ENCODE results near the gene TMTC1.

TMTC1 gene

DNA sequence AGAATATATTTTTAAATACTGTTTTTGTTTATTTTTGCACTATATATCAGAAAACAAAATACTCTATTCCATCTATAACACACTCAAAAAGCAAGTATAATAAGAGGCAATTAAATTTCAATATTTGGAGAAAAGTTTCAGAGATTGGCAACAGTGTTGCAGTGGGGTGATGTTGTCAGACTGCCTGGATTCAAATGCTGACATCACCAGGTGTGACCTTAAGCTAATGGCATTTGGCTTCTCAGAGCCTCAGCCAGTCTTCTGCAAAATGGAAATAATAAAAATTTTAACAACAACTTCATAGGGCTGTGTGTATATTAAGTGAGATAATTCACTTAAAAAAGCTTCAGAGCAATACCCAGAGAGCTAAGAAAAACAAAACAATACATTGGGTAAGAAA lies 74.7 kb downstream of the TMTC1 start:
- no peaks in the 10 kb centered on the region for H3K27me3 ChIP-seq (ENCODE audit: insufficient read depth, low read length)
- no peaks in the 10 kb centered on the region for H3K9me3 ChIP-seq (ENCODE audit: low read length)
- H2AFZ ChIP-seq (ENCODE audit: low read depth, low read length) = no peak overlapping the region
- H3K36me3 ChIP-seq (ENCODE audit: insufficient read depth, low read length) = no peaks in the 10 kb centered on the region
- H3K4me1 ChIP-seq (ENCODE audit: insufficient read depth, low read length) = peaks cover 10% of the 10 kb centered on the region
- H3K4me3 ChIP-seq (ENCODE audit: low read length) = no peak overlapping the region

DNA sequence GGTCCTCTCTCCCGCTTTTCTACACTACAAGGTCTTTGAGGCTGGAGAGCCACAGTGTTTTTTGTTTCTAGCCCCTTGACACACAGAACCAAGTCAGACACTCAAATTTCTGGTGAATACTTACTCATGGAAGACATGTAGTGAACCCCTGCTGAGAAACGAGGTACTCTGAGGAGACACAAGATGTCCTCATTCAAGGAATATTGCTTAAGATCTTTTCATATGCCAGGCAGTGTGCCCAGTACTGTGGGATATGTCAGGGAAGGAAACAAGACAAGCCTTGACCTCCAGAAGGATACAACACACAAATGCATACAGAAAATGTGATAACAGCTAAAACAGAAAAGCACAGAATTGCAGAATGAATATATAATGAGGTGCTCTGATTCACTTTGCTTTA lies 75.9 kb downstream of the TMTC1 start:
- peaks cover 10% of the 10 kb centered on the region for H3K4me1 ChIP-seq (ENCODE audit: insufficient read depth, low read length)
- H3K27me3 ChIP-seq (ENCODE audit: insufficient read depth, low read length) = no peaks in the 10 kb centered on the region
- H2AFZ ChIP-seq (ENCODE audit: low read depth, low read length) = no peak overlapping the region
- H3K4me3 ChIP-seq (ENCODE audit: low read length) = no peak overlapping the region
- no peaks in the 10 kb centered on the region for H3K36me3 ChIP-seq (ENCODE audit: insufficient read depth, low read length)
- H3K9me3 ChIP-seq (ENCODE audit: low read length) = no peaks in the 10 kb centered on the region

DNA sequence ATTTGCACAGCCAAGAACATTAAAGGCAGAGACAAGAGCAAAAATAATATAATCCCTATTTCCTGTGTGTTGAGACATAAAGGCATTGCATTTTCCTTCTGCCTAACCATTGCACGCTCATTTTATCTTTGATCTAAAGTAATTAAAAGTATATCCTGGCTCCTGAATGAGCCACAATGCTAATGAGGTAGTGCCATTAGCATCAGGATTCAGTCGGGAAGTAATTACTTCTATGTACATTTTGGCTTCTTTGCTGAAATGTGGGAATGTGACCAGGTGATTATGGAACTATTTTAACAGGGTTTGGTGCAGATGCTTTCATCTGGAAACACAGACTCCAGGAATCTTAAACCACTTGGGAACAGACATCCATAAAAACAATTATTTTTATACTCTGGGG lies 77.4 kb downstream of the TMTC1 start:
- no peaks in the 10 kb centered on the region for H3K9me3 ChIP-seq (ENCODE audit: low read length)
- no peak overlapping the region for H2AFZ ChIP-seq (ENCODE audit: low read depth, low read length)
- no peaks in the 10 kb centered on the region for H3K36me3 ChIP-seq (ENCODE audit: insufficient read depth, low read length)
- H3K4me3 ChIP-seq (ENCODE audit: low read length) = no peak overlapping the region
- H3K4me1 ChIP-seq (ENCODE audit: insufficient read depth, low read length) = peaks cover 10% of the 10 kb centered on the region
- no peaks in the 10 kb centered on the region for H3K27me3 ChIP-seq (ENCODE audit: insufficient read depth, low read length)

DNA sequence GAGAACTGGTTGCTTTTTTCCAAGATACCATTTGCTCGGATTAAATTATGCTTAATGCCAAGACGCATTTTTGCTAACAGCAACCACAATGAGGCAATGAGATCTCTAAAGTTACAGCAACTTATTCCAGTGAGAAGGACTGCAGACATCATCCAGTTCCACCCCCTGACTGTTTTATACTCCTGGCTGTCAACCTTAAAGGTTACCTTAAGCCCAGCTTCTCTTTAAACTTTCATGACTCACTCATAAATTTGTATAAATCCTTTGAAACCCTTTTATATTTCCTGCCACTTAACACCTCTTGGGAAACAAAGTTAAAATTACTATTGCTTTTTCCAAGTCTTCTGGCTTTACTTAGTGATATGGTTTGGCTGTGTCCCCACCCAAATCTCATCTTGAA lies 80.2 kb downstream of the TMTC1 start:
- no peaks in the 10 kb centered on the region for H3K36me3 ChIP-seq (ENCODE audit: insufficient read depth, low read length)
- H2AFZ ChIP-seq (ENCODE audit: low read depth, low read length) = no peak overlapping the region

DNA sequence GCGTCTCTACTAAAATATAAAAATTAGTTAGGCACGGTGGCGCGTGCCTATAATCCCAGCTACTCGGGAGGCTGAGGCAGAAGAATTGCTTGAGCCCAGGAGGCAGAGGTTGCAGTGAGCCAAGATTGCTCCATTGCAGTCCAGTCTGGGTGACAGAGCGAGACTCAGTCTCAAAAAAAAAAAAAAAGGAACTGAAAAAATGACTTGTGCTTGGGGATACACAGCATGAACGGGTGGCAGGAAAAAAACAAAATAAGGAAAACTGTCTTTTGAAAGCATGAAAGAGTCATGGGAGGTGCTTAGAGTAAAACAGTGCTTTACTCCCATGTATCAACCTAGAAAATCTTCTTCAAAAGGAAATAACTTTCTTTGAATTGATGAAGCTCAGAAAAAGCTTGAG lies 80.8 kb downstream of the TMTC1 start:
- H3K9me3 ChIP-seq (ENCODE audit: low read length) = no peaks in the 10 kb centered on the region
- no peaks in the 10 kb centered on the region for H3K4me1 ChIP-seq (ENCODE audit: insufficient read depth, low read length)
- H3K36me3 ChIP-seq (ENCODE audit: insufficient read depth, low read length) = no peaks in the 10 kb centered on the region
- H3K4me3 ChIP-seq (ENCODE audit: low read length) = no peak overlapping the region
- H3K27me3 ChIP-seq (ENCODE audit: insufficient read depth, low read length) = no peaks in the 10 kb centered on the region
- no peak overlapping the region for H2AFZ ChIP-seq (ENCODE audit: low read depth, low read length)

More for the DNA sequence above, 80.2 kb downstream of the TMTC1 start:
- Histone ChIP-seq H3K9me3 (ENCODE audit: low read length) (no peaks in the 10 kb centered on the region), H3K27me3 (ENCODE audit: insufficient read depth, low read length) (no peaks in the 10 kb centered on the region), H3K4me3 (ENCODE audit: low read length) (no peak overlapping the region), H3K4me1 (ENCODE audit: insufficient read depth, low read length) (no peaks in the 10 kb centered on the region)

DNA sequence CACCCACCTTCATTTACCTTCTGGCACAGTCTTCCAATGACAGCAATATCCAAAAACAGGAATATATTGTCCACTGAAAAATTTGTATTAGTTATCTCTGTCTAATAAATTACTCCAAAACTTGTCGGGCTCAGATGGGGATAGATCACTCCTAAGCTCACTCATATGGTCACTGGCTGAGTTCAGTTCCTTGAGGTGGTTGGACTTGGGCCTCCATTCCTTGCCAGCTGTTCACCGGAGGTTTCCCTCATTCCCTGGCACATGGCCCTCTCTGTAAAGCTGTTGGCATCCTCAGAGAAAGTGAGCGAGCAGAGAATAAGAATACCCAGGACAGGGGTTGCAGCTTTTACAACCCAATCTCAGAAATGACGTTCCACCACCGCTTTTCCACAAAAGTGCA lies 81.5 kb downstream of the TMTC1 start:
- no peaks in the 10 kb centered on the region for H3K36me3 ChIP-seq (ENCODE audit: insufficient read depth, low read length)
- no peaks in the 10 kb centered on the region for H3K9me3 ChIP-seq (ENCODE audit: low read length)
- H3K4me1 ChIP-seq (ENCODE audit: insufficient read depth, low read length) = no peaks in the 10 kb centered on the region
- no peak overlapping the region for H3K4me3 ChIP-seq (ENCODE audit: low read length)
- H2AFZ ChIP-seq (ENCODE audit: low read depth, low read length) = no peak overlapping the region
- H3K27me3 ChIP-seq (ENCODE audit: insufficient read depth, low read length) = no peaks in the 10 kb centered on the region

DNA sequence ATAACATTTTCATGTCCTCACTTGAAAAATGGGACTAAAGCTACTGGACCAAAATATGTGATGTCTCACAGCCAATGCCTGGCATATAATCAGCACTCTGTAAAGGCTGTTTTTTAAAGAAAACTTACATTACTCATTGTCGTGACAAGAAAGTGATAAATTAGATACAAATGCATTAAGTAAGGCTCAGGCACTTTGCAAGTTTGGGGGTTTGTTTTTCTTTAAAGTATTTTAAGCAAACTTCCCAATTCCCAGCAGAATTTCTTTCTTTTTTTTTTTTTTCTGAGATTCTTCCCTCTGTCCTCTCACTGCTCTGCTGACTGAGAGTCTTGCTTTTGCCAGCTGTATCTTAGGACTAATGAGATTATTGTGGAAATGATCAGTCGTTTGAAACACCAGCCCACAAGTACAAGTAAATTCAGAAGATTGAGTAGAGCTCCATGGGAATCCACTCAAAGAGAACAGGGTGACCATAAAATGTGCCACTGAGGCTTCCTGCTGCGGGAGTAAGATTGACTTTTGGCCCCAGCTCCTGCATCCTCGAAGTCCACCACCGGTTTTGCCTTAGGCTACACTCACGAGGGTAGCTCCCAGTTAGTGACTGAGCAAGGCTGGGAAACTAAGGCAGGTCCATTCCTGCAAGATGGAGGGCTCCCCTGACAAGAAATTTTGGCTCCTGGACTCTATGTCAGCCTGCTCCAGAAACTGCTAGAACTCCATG lies 82.8 kb downstream of the TMTC1 start:
- no peaks in the 10 kb centered on the region for H3K27me3 ChIP-seq (ENCODE audit: insufficient read depth, low read length)
- H3K4me3 ChIP-seq (ENCODE audit: low read length) = no peak overlapping the region
- no peaks in the 10 kb centered on the region for H3K9me3 ChIP-seq (ENCODE audit: low read length)
- no peak overlapping the region for H2AFZ ChIP-seq (ENCODE audit: low read depth, low read length)
- no peaks in the 10 kb centered on the region for H3K36me3 ChIP-seq (ENCODE audit: insufficient read depth, low read length)
- no peaks in the 10 kb centered on the region for H3K4me1 ChIP-seq (ENCODE audit: insufficient read depth, low read length)

DNA sequence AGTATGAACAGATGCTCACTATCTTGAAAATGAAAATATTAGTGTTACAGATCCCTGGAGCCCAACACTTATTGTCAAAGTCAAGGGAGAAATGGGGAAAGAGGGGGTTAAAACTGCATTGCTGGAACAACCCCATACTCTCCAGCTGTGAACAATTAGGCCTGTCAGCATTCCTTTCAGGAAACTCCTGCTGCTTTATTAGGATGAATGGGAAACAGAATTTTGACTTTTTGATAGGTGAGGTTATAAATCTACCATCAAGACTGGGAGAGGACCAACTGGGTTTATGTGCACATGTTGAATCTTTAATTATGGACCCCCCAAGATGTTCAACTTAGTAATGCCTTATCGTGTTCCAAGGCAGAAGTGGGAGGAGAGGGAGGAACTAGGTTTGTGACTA lies 85.0 kb downstream of the TMTC1 start:
- H3K36me3 ChIP-seq (ENCODE audit: insufficient read depth, low read length) = no peaks in the 10 kb centered on the region
- no peaks in the 10 kb centered on the region for H3K9me3 ChIP-seq (ENCODE audit: low read length)
- no peak overlapping the region for H3K4me3 ChIP-seq (ENCODE audit: low read length)
- no peak overlapping the region for H2AFZ ChIP-seq (ENCODE audit: low read depth, low read length)
- no peaks in the 10 kb centered on the region for H3K27me3 ChIP-seq (ENCODE audit: insufficient read depth, low read length)
- H3K4me1 ChIP-seq (ENCODE audit: insufficient read depth, low read length) = no peaks in the 10 kb centered on the region

DNA sequence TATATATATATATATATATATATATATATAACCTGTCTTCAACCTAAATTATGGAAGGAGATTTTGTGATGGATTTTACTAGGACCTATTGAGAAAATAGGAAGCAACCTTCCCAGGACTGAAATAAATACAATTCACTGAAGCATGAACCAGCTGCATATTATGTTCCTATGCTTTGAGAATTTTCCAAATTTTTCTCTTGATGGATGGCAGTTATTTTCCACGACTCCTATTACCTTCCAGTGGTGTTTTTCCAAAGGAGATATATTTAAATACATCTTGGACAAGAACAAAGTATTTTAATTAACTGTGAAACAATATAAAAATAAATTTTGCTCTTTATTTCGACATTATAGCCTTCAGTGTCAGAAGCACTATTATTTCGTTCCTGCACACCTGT lies 87.9 kb downstream of the TMTC1 start:
- H3K4me3 ChIP-seq (ENCODE audit: low read length) = no peak overlapping the region
- no peaks in the 10 kb centered on the region for H3K9me3 ChIP-seq (ENCODE audit: low read length)
- H2AFZ ChIP-seq (ENCODE audit: low read depth, low read length) = no peak overlapping the region
- H3K27me3 ChIP-seq (ENCODE audit: insufficient read depth, low read length) = no peaks in the 10 kb centered on the region
- H3K36me3 ChIP-seq (ENCODE audit: insufficient read depth, low read length) = no peaks in the 10 kb centered on the region
- H3K4me1 ChIP-seq (ENCODE audit: insufficient read depth, low read length) = peaks cover 3% of the 10 kb centered on the region

DNA sequence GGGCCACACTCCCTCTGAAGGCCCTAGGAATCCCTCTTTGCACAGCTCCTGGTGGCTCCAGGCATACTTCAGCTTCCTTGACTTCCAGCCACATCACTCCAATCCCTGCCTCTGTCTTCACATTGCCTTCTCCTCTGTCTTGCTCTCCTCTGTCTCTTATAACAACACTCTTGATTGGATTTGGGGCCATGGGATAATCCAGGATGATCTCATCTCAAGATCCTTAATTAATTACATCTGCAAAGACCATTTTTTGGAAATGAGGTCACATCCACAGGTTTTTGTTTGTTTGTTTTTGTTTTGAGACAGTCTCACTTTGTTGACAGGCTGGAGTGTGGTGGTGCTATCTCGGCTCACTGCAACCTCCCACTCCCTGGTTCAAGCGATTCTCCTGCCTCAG lies 88.7 kb downstream of the TMTC1 start:
- H2AFZ ChIP-seq (ENCODE audit: low read depth, low read length) = no peak overlapping the region
- H3K4me1 ChIP-seq (ENCODE audit: insufficient read depth, low read length) = peaks cover 3% of the 10 kb centered on the region
- H3K9me3 ChIP-seq (ENCODE audit: low read length) = no peaks in the 10 kb centered on the region
- H3K36me3 ChIP-seq (ENCODE audit: insufficient read depth, low read length) = no peaks in the 10 kb centered on the region
- H3K4me3 ChIP-seq (ENCODE audit: low read length) = no peak overlapping the region
- H3K27me3 ChIP-seq (ENCODE audit: insufficient read depth, low read length) = no peaks in the 10 kb centered on the region

DNA sequence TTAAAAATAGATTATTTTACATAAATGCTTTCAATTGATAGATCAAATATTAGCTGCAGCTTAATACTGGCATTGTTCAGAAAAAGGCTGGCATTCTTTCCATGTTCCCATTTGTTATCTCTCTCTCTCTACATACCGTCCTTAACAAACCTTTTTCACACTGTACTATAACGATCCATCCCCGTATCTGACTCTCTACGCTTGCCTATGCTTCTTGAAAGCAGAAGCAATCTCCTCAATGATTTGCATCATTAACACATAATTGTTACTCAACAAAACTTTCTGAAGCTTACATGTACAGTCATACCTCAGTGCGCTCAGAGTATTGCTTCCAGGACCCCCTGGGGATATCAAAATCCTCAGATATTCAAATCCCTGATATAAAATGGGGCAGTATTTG lies 89.7 kb downstream of the TMTC1 start:
- Histone ChIP-seq H3K9me3 (ENCODE audit: low read length) (no peaks in the 10 kb centered on the region), H3K36me3 (ENCODE audit: insufficient read depth, low read length) (no peaks in the 10 kb centered on the region), H2AFZ (ENCODE audit: low read depth, low read length) (no peak overlapping the region), H3K27me3 (ENCODE audit: insufficient read depth, low read length) (no peaks in the 10 kb centered on the region), H3K4me1 (ENCODE audit: insufficient read depth, low read length) (peaks cover 3% of the 10 kb centered on the region), H3K4me3 (ENCODE audit: low read length) (no peak overlapping the region)

DNA sequence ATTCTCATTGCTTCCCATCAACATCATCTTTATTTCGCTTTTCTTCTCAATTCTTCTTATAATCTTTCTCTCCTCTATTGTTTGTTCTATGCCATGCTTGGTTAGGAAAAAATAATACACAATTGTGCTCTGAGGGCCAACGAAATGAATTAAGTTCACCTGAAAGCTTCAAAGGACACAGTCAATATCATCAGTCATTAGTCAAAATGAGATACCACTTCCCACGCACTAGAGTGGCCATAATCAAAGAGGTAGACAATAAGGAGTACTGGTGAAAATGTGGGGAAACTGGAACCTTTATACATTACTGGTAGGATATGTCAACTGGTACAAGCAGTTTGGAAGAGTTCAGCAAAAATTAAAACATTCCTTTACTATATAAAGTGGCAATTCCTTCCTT lies 91.5 kb downstream of the TMTC1 start:
- Histone ChIP-seq H3K36me3 (ENCODE audit: insufficient read depth, low read length) (no peaks in the 10 kb centered on the region), H3K27me3 (ENCODE audit: insufficient read depth, low read length) (no peaks in the 10 kb centered on the region), H3K4me3 (ENCODE audit: low read length) (no peak overlapping the region), H3K4me1 (ENCODE audit: insufficient read depth, low read length) (peaks cover 3% of the 10 kb centered on the region), H3K9me3 (ENCODE audit: low read length) (no peaks in the 10 kb centered on the region), H2AFZ (ENCODE audit: low read depth, low read length) (no peak overlapping the region)

DNA sequence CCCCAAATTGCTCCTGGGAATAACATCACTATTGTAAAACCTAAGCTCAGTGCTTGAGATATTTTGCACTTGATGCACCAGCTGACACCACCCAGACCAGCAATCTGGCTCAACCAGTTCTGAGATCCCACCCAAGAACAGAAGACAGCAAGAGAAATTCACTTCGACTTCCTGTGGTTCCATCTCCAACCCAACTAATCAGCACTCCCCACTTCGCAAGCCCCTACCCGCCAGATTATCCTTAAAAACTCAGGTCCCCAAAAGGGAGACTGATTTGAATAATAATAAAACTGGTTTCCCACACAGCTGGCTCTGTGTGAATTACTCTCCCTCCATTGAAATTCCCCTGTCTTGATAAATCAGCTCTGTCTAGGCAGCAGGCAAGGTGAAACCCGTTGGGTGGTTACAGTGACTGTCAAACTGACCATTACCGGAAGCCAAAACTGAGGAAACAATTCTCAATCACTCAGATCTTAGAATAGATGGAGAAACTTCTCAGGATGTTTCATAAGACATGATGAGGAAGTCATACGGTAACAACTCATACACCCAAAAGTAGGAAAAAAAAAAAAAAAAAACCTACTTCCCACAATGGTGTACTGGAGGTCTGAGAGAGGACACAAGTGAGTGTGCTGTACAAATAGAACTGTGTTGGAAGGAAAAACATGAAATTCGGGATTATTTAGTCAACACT lies 92.4 kb downstream of the TMTC1 start:
- no peaks in the 10 kb centered on the region for H3K36me3 ChIP-seq (ENCODE audit: insufficient read depth, low read length)
- no peaks in the 10 kb centered on the region for H3K9me3 ChIP-seq (ENCODE audit: low read length)
- H3K4me1 ChIP-seq (ENCODE audit: insufficient read depth, low read length) = peaks cover 3% of the 10 kb centered on the region
- H3K27me3 ChIP-seq (ENCODE audit: insufficient read depth, low read length) = no peaks in the 10 kb centered on the region
- no peak overlapping the region for H3K4me3 ChIP-seq (ENCODE audit: low read length)
- no peak overlapping the region for H2AFZ ChIP-seq (ENCODE audit: low read depth, low read length)

DNA sequence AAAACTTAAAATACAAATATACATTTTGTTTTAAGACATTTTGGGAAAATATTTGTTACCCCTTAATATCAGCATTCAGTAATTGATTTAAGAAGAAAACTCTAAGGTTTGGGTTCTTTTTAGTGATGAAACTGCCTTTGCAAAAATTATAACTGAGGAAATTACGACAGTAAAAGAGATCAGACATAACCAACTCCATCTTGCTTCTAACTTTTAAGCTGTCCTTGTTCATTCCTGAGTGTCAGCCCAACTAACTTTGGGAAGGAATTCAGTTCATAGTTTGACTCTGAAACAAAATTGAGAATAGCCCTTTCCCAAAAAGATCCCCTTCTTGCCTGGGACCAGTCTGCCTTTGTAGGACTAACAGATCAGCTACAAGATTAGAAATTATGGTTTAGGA lies 93.0 kb downstream of the TMTC1 start:
- no peaks in the 10 kb centered on the region for H3K27me3 ChIP-seq (ENCODE audit: insufficient read depth, low read length)
- no peak overlapping the region for H2AFZ ChIP-seq (ENCODE audit: low read depth, low read length)

More for the DNA sequence above, 93.0 kb downstream of the TMTC1 start:
- Histone ChIP-seq H3K36me3 (ENCODE audit: insufficient read depth, low read length) (no peaks in the 10 kb centered on the region), H3K9me3 (ENCODE audit: low read length) (no peaks in the 10 kb centered on the region), H3K4me3 (ENCODE audit: low read length) (no peak overlapping the region), H3K4me1 (ENCODE audit: insufficient read depth, low read length) (peaks cover 3% of the 10 kb centered on the region)

All from neuron (in vitro differentiated cells).